GM23338 (cell line): Measurements from ENCODE around the gene NR1H3. TPM values are rescaled to one million over a fixed set of nuclear protein-coding genes. Genes with fewer than 3 reads are reported as not detected.

Experiments used
- ATAC-seq: fragments of 200-7000 bp; cut with Tn5 transposase; 3 replicates; pipeline ENCODE4 v1.9.1; 2020
- DNase-seq: peaks from one replicate; pipeline ENCODE4 v3.0.0-alpha.2; 2015; ENCODE audit warnings: low spot score
- H2AFZ ChIP-seq: fragments of 200-600 bp; sonication (generic); 2 replicates; pipeline ENCODE4 v1.8.0; 2016; ENCODE audit warnings: antibody characterized with exemption, mild to moderate bottlenecking, moderate library complexity
- H3F3A ChIP-seq: fragments of 200-600 bp; sonication (generic); replicated peaks from 2 replicates; pipeline ENCODE4 v1.8.0; 2017; ENCODE audit warnings: antibody characterized with exemption, mixed run types, low read depth
- H3K27ac ChIP-seq: fragments of 200-600 bp; sonication (generic); 2 replicates; pipeline ENCODE4 v1.6.1; 2016; ENCODE audit warnings: low read depth
- H3K27me3 ChIP-seq: fragments of 200-600 bp; sonication (generic); 2 replicates; pipeline ENCODE4 v1.8.0; 2016; ENCODE audit warnings: mild to moderate bottlenecking, mixed run types, moderate library complexity; ENCODE audit not compliant: insufficient read depth
- H3K36me3 ChIP-seq: fragments of 200-600 bp; sonication (generic); 2 replicates; pipeline ENCODE4 v1.8.0; 2016; ENCODE audit warnings: mild to moderate bottlenecking; ENCODE audit not compliant: insufficient read depth
- H3K4me1 ChIP-seq: fragments of 200-600 bp; sonication (generic); 2 replicates; pipeline ENCODE4 v1.8.0; 2016; ENCODE audit warnings: mild to moderate bottlenecking, moderate library complexity; ENCODE audit not compliant: insufficient read depth
- H3K4me2 ChIP-seq: fragments of 200-600 bp; sonication (generic); 2 replicates; pipeline ENCODE4 v1.7.1; 2017; ENCODE audit warnings: mixed run types
- H3K4me3 ChIP-seq: fragments of 200-600 bp; sonication (generic); 2 replicates; pipeline ENCODE4 v1.6.1; 2016; ENCODE audit warnings: mixed run types
- H3K79me2 ChIP-seq: fragments of 200-600 bp; sonication (generic); replicated peaks from 2 replicates; pipeline ENCODE4 v1.8.0; 2017; ENCODE audit warnings: mild to moderate bottlenecking; ENCODE audit not compliant: insufficient read depth
- H3K9me2 ChIP-seq: fragments of 200-600 bp; sonication (generic); 2 replicates; pipeline ENCODE4 v1.8.0; 2017; ENCODE audit not compliant: insufficient read depth
- H4K20me1 ChIP-seq: fragments of 200-600 bp; sonication (generic); replicated peaks from 2 replicates; pipeline ENCODE4 v1.8.0; 2017; ENCODE audit warnings: mild to moderate bottlenecking; ENCODE audit not compliant: insufficient read depth
- H3K27ac Mint-ChIP-seq: 2 replicates; pipeline ENCODE4 v1.8.0; 2020; ENCODE audit warnings: inconsistent platforms, mild to moderate bottlenecking, moderate library complexity, mixed read lengths
- H3K27me3 Mint-ChIP-seq: 3 replicates; pipeline ENCODE4 v1.8.0; 2022; ENCODE audit warnings: low read depth, mild to moderate bottlenecking, moderate library complexity, mixed read lengths, inconsistent platforms; ENCODE audit not compliant: insufficient read depth, poor library complexity
- H3K36me3 Mint-ChIP-seq: 3 replicates; pipeline ENCODE4 v1.8.0; 2021; ENCODE audit warnings: low read depth, mild to moderate bottlenecking, inconsistent platforms, moderate library complexity, mixed read lengths
- H3K4me1 Mint-ChIP-seq: 3 replicates; pipeline ENCODE4 v1.8.0; 2020; ENCODE audit warnings: mild to moderate bottlenecking, inconsistent platforms, mixed read lengths
- H3K4me3 Mint-ChIP-seq: 3 replicates; pipeline ENCODE4 v1.8.0; 2021; ENCODE audit warnings: moderate library complexity, mild to moderate bottlenecking, inconsistent platforms, mixed read lengths
- H3K9me3 Mint-ChIP-seq: 3 replicates; pipeline ENCODE4 v1.8.0; 2020; ENCODE audit warnings: moderate library complexity, mild to moderate bottlenecking, inconsistent platforms, mixed read lengths
- CREB1 ChIP-seq: fragments of 250-450 bp; sonication (Bioruptor Pico); IDR thresholded peaks from 2 replicates; pipeline ENCODE4 v1.5.0; 2020; ENCODE audit warnings: low read depth, mild to moderate bottlenecking, moderate library complexity
- CTCF ChIP-seq, 2 experiments: fragments of 200-600 bp in 1 of 2; sonication (generic) in 1 of 2; conservative IDR thresholded peaks; 2 replicates each; pipeline versions ENCODE4 v1.5.1 to v1.6.1; 2016 to 2017; ENCODE audit warnings: antibody characterized with exemption in 2 of 2, low read depth in 2 of 2, mild to moderate bottlenecking in 2 of 2, moderate library complexity in 1 of 2
- ETS1 ChIP-seq: IDR thresholded peaks from 2 replicates; pipeline ENCODE4 v1.6.1; 2016; ENCODE audit warnings: antibody characterized with exemption
- EZH2phosphoT487 ChIP-seq: fragments of 200-600 bp; sonication (generic); IDR thresholded peaks from one replicate; pipeline ENCODE4 v1.8.1; 2018; ENCODE audit warnings: antibody characterized with exemption; ENCODE audit not compliant: unreplicated experiment
- JUNB ChIP-seq: IDR thresholded peaks from one replicate; pipeline ENCODE4 v1.6.1; 2016; ENCODE audit warnings: antibody characterized with exemption; ENCODE audit not compliant: unreplicated experiment
- NANOG ChIP-seq: IDR thresholded peaks from 2 replicates; pipeline ENCODE4 v1.6.1; 2016; ENCODE audit warnings: antibody characterized with exemption, borderline replicate concordance
- POLR2AphosphoS5 ChIP-seq: IDR thresholded peaks from 2 replicates; pipeline ENCODE4 v1.6.1; 2016; ENCODE audit warnings: antibody characterized with exemption, low read depth
- REST ChIP-seq: IDR thresholded peaks from one replicate; pipeline ENCODE4 v1.6.1; 2018; ENCODE audit warnings: antibody characterized with exemption; ENCODE audit not compliant: unreplicated experiment
- STAT1 ChIP-seq: IDR thresholded peaks from one replicate; pipeline ENCODE4 v1.6.1; 2016; ENCODE audit warnings: antibody characterized with exemption; ENCODE audit not compliant: unreplicated experiment
- ZNF114 ChIP-seq: fragments of 250-450 bp; sonication (Bioruptor Pico); IDR thresholded peaks from 2 replicates; pipeline ENCODE4 v1.5.0; 2020; ENCODE audit warnings: mild to moderate bottlenecking, moderate library complexity
- ZNF331 ChIP-seq: fragments of 250-450 bp; sonication (Bioruptor Pico); IDR thresholded peaks from 2 replicates; pipeline ENCODE4 v1.5.0; 2020; ENCODE audit warnings: low read depth, mild to moderate bottlenecking, moderate library complexity
- ZNF462 ChIP-seq: fragments of 250-450 bp; sonication (Bioruptor Pico); IDR thresholded peaks from 2 replicates; pipeline ENCODE4 v1.5.0; 2020; ENCODE audit warnings: mild to moderate bottlenecking, moderate library complexity
- polyA plus RNA-seq: library from polyadenylated mRNA; unstranded; fragments of >200 nt; fragmentation: Nextera tagmentation; extraction: Ambion mirVana; gene quantifications from 2 replicates; pipeline ENCODE4 v1.2.1, GENCODE V29; 2016
- total RNA-seq: library from RNA; depleted of rRNA; stranded (reverse); fragments of >200 nt; shearing (Covaris generic); gene quantifications from 2 replicates; pipeline ENCODE4 v1.2.3, GENCODE V29; 2014

The NR1H3 gene
- total and polyA plus RNA-seq, 2 experiments from 2014 or later, result 16.5 to 23.7 TPM

GRCh38 chr11:47222696-47223095, 35.1 kb upstream of the NR1H3 start:
- Mint-ChIP-seq H3K27ac (no peak overlapping the region), H3K4me1 (peaks cover 6% of the 10 kb centered on the region), H3K4me3 (no peak overlapping the region), H3K36me3 (peaks cover 60% of the 10 kb centered on the region), H3K9me3 (no peaks in the 10 kb centered on the region), H3K27me3 (no peaks in the 10 kb centered on the region)
- H3K36me3 ChIP-seq, result peaks cover 27% of the 10 kb centered on the region
- peaks cover 18% of the 10 kb centered on the region for H3K79me2 ChIP-seq
- H2AFZ ChIP-seq, result no peak overlapping the region
- H3K27ac ChIP-seq, result no peak overlapping the region
- H3K4me2 ChIP-seq, result no peak overlapping the region
- no peaks in the 10 kb centered on the region; the same call in 1 of the 2 replicates for H3K4me1 ChIP-seq
- peaks cover 5% of the 10 kb centered on the region for H4K20me1 ChIP-seq
- no peaks in the 10 kb centered on the region for H3K9me2 ChIP-seq
- no peak for TF ChIP-seq JUNB
- TF ChIP-seq EZH2phosphoT487, result no peak
- no peak for TF ChIP-seq ZNF114 (CRISPR knock-in tag)
- TF ChIP-seq ZNF462 (CRISPR knock-in tag), result no peak
- TF ChIP-seq CTCF (conservative IDR thresholded peaks at IDR 0.05; ENCODE audit: low read depth in 2 of 2), result no peak
- TF ChIP-seq REST, result no peak
- TF ChIP-seq POLR2AphosphoS5, result no peak
- TF ChIP-seq CREB1 (CRISPR knock-in tag), result no peak
- TF ChIP-seq ETS1, result no peak
- no peak for TF ChIP-seq NANOG
- TF ChIP-seq ZNF331, result no peak
- TF ChIP-seq STAT1, result no peak
- DNase-seq (no peak), ATAC-seq (no peak)
- H3K27me3 ChIP-seq, result no peaks in the 10 kb centered on the region
- H3F3A ChIP-seq, result no peaks in the 10 kb centered on the region
- no peak overlapping the region for H3K4me3 ChIP-seq
